GM10248 (cell line): ENCODE data around the gene ZNF468.
A peak's percentile ranks its signal among the peaks of the same experiment; 100 is the strongest.
"Not testable (repeated sequence)": the region's sequence is repeated elsewhere in the genome, so short reads cannot be mapped to it uniquely, and the experiment has no call there.

Source experiments
- CTCF ChIA-PET: fragments of 300-600 bp; sonication (Branson Sonifier 250); formaldehyde crosslinking; extraction: SDS; loops from one replicate; lab custom pipeline; 2021; ENCODE audit warnings: antibody characterized with exemption; lab: Yijun Ruan, JAX
- POLR2A ChIA-PET: fragments of 350-650 bp; sonication (Branson Sonifier 250); formaldehyde crosslinking; extraction: SDS; loops from one replicate; lab custom pipeline; 2020; ENCODE audit warnings: antibody characterized with exemption; lab: Yijun Ruan, JAX
- DNase-seq: peaks from one replicate; pipeline ENCODE4 v3.0.0; 2012; ENCODE audit errors: extremely low spot score
- CTCF ChIP-seq: IDR thresholded peaks from 2 replicates; pipeline ENCODE4 v1.5.1; 2012; ENCODE audit warnings: mild to moderate bottlenecking, low read depth; ENCODE audit errors: extremely low read depth, missing control alignments, control extremely low read depth

ZNF468 gene

GRCh38 chr19:52857378-52858191 is at the start of gene ZNF468:
ZNF468 (minus strand) TSS chr19:52857619; CDS start chr19:52854272, 3,347 bp downstream.
- CTCF ChIA-PET, POLR2A ChIA-PET: not testable (repeated sequence)
- peak; percentile 65 for DNase-seq

- DNase-seq, POLR2A ChIA-PET, CTCF ChIA-PET: not testable (repeated sequence)
Measured at GRCh38 chr19:52904052-52904780, 46.8 kb upstream of the ZNF468 start.

GRCh38 chr19:52901842-52902241 is 44.4 kb upstream of the ZNF468 start:
- no peak for TF ChIP-seq CTCF
- DNase-seq: no peak
- POLR2A ChIA-PET: no interaction called here
- CTCF ChIA-PET: no interaction called here

- CTCF ChIA-PET, DNase-seq, POLR2A ChIA-PET: not testable (repeated sequence)
Measured at GRCh38 chr19:52898596-52898995, 41.2 kb upstream of the ZNF468 start.

- no peak for DNase-seq
- CTCF ChIA-PET: no interaction called here
- no peak for TF ChIP-seq CTCF
- POLR2A ChIA-PET: no interaction called here
Measured at GRCh38 chr19:52898101-52898500, 40.7 kb upstream of the ZNF468 start.

- TF ChIP-seq CTCF: no peak
- ChIA-PET POLR2A (no interaction called here), CTCF (no interaction called here)
- peak; percentile 96 for DNase-seq
Measured at GRCh38 chr19:52897138-52897935, 39.9 kb upstream of the ZNF468 start, which contains the start of gene ZNF320. ZNF320 (minus strand) TSS chr19:52897635; CDS start chr19:52890255, 7,380 bp downstream.

- DNase-seq: peak; percentile 17
- ChIA-PET POLR2A (no interaction called here), CTCF (no interaction called here)
- no peak for TF ChIP-seq CTCF
Measured at GRCh38 chr19:52896431-52897137, 39.2 kb upstream of the ZNF468 start.
